Dendritic cell treated with granulocyte-macrophage colony-stimulating factor and Interleukin-4, amounts not matched to agents 40 ng/mL and 50 ng/mL, for 4 days (primary cell): ENCODE results near the gene HLCS.

Source experiments
- H3K27ac Mint-ChIP-seq: one replicate; pipeline ENCODE4 v1.8.0; 2022; ENCODE audit warnings: mild to moderate bottlenecking, mixed read lengths
- H3K27me3 Mint-ChIP-seq: one replicate; pipeline ENCODE4 v1.8.0; 2022; ENCODE audit warnings: mild to moderate bottlenecking, mixed read lengths
- H3K36me3 Mint-ChIP-seq: one replicate; pipeline ENCODE4 v1.8.0; 2022; ENCODE audit warnings: low read depth, mixed read lengths
- H3K4me1 Mint-ChIP-seq: one replicate; pipeline ENCODE4 v1.8.0; 2022; ENCODE audit warnings: low read depth, mixed read lengths
- H3K4me3 Mint-ChIP-seq: one replicate; pipeline ENCODE4 v1.8.0; 2022; ENCODE audit warnings: mild to moderate bottlenecking, moderate library complexity, mixed read lengths
- H3K9me3 Mint-ChIP-seq: one replicate; pipeline ENCODE4 v1.8.0; 2022; ENCODE audit warnings: mixed read lengths
- intact Hi-C: fragments of 100-400 bp; cut with micrococcal nuclease; formaldehyde crosslinking; loops from one replicate; pipeline ENCODE4 v1.15.0; 2022

The HLCS gene

DNA sequence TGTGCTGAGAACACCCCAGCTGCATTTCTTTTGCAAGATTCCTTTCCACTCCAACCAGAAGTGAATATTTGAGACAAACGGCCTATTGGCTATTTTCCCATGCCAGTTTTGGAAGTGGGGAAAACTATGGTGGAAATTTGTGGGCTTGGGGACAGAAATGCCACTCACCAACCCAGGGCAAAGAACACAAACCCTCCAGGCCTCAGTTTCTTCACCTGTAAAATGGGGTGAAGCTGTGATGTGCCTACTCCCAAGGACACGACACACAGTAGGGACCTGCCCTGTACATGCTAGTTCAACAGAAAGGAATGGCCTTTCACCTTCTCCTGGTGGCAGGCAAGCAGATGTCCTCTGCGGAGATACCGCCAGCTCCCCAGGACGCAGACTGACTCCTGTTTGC is 221.0 kb downstream of the HLCS start:
- Mint-ChIP-seq H3K9me3 (no peaks in the 10 kb centered on the region), H3K4me1 (no peaks in the 10 kb centered on the region), H3K36me3 (no peaks in the 10 kb centered on the region), H3K4me3 (no peak overlapping the region), H3K27me3 (peaks cover 77% of the 10 kb centered on the region), H3K27ac (no peak overlapping the region)
- intact Hi-C loops, result loop anchor here (5.0 kb wide), 1 partner anchor 182 kb away; no protein-coding TSS in a partner anchor

DNA sequence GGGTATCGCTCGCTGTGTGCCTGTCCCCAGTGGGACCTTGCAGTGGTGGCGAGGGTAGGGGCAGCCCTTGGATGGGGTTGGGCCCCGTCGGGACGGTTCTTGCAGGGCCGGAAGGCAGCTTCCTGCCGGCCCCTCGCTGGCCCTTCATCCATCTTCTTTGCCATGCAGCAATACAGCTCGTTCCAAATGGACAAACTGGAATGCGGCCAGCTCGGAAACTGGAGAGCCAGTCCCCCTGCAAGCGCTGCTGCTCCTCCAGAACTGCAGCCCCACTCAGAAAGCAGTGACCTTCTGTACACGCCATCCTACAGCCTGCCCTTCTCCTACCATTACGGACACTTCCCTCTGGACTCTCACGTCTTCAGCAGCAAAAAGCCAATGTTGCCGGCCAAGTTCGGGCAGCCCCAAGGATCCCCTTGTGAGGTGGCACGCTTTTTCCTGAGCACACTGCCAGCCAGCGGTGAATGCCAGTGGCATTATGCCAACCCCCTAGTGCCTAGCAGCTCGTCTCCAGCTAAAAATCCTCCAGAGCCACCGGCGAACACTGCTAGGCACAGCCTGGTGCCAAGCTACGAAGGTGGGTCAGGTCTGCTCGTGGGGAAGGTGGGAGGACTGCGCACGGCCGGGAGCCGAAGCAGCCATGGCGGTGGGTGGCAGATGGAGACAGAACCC is 221.8 kb downstream of the HLCS start:
- H3K27me3 Mint-ChIP-seq, result peaks cover 72% of the 10 kb centered on the region
- H3K36me3 Mint-ChIP-seq, result no peaks in the 10 kb centered on the region
- H3K27ac Mint-ChIP-seq, result no peak overlapping the region
- H3K4me3 Mint-ChIP-seq, result no peak overlapping the region
- intact Hi-C loops, result loop anchor here (5.0 kb wide), 1 partner anchor 183 kb away; no protein-coding TSS in a partner anchor
- no peaks in the 10 kb centered on the region for H3K4me1 Mint-ChIP-seq
- H3K9me3 Mint-ChIP-seq, result no peaks in the 10 kb centered on the region

DNA sequence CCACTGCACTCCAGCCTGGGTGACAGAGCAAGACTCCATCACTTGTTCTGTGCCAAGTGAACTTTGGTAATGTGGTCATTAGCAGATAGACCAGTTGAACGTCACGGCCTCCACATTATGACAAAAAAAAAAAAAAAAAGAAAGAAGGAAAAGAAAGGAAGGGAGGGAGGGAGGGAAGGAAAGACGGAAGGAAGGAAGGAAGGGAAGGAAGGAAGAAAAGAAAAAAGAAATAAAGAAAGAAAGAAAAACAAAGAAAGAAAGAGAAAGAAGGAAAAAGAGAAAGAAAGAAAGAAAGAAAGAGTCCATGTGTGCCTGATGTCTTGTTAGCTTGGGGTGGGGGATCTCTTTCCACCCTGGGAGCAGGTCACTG is 222.3 kb downstream of the HLCS start:
- Mint-ChIP-seq H3K9me3 (no peaks in the 10 kb centered on the region), H3K4me1 (no peaks in the 10 kb centered on the region), H3K36me3 (no peaks in the 10 kb centered on the region), H3K27me3 (peaks cover 69% of the 10 kb centered on the region), H3K27ac (no peak overlapping the region), H3K4me3 (no peak overlapping the region)
- intact Hi-C loops, result no loop called here

DNA sequence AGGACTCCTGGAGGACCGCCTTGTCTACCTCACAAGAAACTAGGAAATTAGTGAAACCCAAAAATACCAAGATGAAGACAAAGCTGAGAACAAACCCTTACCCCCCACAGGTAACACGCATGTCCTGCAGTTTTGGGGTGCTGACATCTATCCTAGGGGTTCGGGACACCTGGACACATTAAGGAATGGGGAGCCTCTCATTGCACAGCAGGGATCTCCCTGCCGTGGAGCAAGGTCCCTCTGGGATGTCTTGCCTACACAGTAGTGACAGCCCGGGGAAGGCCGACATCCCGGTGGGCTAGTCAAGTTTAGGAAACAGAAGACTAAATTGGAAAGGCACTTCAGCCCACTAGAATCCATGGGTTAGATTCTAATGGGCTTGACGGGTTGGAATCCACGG is 223.0 kb downstream of the HLCS start:
- H3K4me1 Mint-ChIP-seq, result no peaks in the 10 kb centered on the region
- no peak overlapping the region for H3K27ac Mint-ChIP-seq
- H3K36me3 Mint-ChIP-seq, result no peaks in the 10 kb centered on the region
- H3K9me3 Mint-ChIP-seq, result no peaks in the 10 kb centered on the region
- intact Hi-C loops, result no loop called here
- H3K27me3 Mint-ChIP-seq, result peaks cover 66% of the 10 kb centered on the region
- H3K4me3 Mint-ChIP-seq, result no peak overlapping the region

DNA sequence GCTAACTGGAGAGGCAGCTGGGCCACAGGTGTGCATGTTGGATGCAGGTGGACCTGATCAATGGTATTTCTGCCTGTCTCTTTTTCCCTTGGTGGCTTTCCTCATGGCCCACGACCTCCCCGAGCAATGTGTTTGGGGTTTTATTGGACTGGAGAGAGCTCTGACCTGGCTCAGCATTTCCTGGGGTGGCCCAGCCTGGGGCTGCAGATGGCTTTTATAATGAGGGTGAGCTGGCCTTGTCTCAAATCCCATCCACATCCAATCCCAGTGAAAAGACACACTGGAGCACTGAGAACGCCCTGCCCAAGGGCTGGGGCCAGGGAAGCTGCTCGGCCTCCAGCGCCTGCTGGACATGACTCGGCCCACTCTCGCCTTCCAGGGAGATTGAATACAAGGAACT is 223.5 kb downstream of the HLCS start:
- Mint-ChIP-seq H3K4me3 (no peak overlapping the region), H3K36me3 (no peaks in the 10 kb centered on the region), H3K27me3 (peaks cover 61% of the 10 kb centered on the region), H3K9me3 (no peaks in the 10 kb centered on the region), H3K27ac (no peak overlapping the region), H3K4me1 (no peaks in the 10 kb centered on the region)
- intact Hi-C loops, result no loop called here

DNA sequence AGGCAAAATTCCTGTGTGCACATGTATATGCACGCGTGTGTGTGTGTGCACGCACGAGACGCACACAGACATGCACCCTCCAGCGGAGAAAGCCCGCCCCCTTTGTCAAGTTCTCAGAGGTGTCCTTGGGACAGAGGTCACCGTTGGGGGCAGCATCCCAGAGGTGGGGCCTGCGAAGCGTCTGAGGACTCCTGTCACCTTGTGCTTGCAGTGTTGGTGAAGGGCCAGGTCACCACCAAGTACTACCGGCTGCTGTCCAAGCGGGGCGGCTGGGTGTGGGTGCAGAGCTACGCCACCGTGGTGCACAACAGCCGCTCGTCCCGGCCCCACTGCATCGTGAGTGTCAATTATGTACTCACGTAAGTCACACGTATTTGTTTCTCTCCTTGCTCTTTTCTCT is 225.0 kb downstream of the HLCS start:
- H3K27ac Mint-ChIP-seq, result no peak overlapping the region
- no peaks in the 10 kb centered on the region for H3K36me3 Mint-ChIP-seq
- H3K4me1 Mint-ChIP-seq, result no peaks in the 10 kb centered on the region
- no peak overlapping the region for H3K4me3 Mint-ChIP-seq
- intact Hi-C loops, result no loop called here
- H3K27me3 Mint-ChIP-seq, result peaks cover 53% of the 10 kb centered on the region
- H3K9me3 Mint-ChIP-seq, result no peaks in the 10 kb centered on the region

DNA sequence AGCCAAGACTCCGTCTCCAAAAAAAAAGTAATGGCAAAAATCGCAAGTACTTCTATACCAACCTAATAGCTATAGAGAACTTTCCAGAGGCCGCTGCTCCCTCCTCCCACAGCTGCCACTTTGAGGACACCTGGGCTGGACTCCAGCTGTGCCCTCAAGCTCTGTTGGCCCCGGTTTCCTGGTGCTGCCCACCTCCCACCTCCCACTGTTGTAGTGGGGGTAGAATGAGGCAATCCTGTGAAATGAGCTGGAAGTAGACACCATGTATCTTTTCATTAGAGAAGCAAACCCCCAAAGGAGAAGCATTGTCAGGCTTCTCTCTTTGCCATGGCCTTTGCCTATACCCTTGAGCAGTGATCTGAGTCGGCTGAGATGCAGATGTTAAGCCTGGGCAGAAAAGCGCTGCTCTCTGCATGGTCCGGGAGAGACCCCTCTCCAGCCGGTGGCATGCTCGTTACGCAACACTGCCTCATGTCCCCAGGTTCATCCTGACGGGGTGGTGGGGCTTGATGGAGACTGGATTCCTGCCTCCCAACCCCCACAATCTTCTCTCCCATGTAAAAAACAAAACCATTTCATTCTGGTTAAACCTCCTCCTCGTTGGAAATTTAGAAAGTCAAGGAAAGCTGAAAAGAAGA is 227.9 kb downstream of the HLCS start:
- Mint-ChIP-seq H3K4me3 (no peak overlapping the region), H3K4me1 (no peaks in the 10 kb centered on the region), H3K36me3 (no peaks in the 10 kb centered on the region), H3K9me3 (no peaks in the 10 kb centered on the region), H3K27me3 (peaks cover 28% of the 10 kb centered on the region), H3K27ac (no peak overlapping the region)
- intact Hi-C loops, result no loop called here

DNA sequence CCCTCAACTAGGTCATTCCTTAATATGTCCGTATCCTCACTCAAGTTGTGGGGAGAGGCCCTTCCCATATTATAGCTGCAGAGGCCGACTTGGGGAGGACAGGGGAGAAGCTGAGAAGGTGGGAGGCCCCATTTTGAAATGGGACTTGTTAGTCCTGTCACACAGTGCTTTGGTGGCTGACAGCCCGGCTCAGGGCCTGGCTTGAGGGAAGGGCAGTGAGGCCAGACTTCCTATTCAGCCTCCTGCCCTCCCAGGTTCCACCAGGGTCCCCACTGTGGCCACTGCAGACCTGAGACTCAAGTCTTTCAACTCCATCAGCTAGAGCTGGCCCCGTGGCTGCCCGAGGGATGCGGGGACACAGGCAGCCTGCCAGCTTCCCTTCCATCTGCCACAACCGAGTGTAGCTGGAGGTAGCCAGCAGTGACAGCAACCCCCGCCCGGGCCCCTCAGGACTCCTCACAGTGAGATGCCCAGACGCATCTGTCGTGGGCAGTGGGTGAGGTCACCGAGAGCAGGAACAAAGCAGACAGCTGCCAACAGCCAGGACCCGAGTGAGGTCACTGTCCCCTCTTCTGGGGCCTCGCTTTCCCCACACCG is 230.6 kb downstream of the HLCS start:
- intact Hi-C loops, result no loop called here
- no peak overlapping the region for H3K27ac Mint-ChIP-seq

DNA sequence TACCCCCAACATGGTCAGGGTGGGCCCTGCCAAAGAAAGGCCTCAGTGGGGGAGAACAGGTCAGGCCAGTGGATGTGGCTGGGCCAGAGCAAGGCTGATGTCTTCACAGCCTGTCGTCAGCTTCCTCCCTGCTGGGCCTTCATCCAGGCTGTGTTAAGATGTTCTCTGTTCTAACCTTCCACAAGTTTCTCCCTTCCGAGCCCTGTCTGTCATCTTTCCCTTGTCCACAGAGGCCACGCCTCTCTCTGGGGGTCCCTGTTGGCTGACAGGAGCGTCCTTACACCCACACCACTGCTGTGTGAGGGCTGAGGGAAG is 231.3 kb downstream of the HLCS start:
- no peak overlapping the region for H3K27ac Mint-ChIP-seq
- H3K4me3 Mint-ChIP-seq, result no peak overlapping the region
- no peaks in the 10 kb centered on the region for H3K4me1 Mint-ChIP-seq
- no peaks in the 10 kb centered on the region for H3K36me3 Mint-ChIP-seq
- no peaks in the 10 kb centered on the region for H3K9me3 Mint-ChIP-seq
- peaks cover 17% of the 10 kb centered on the region for H3K27me3 Mint-ChIP-seq
- intact Hi-C loops, result no loop called here

More for the DNA sequence above, 230.6 kb downstream of the HLCS start:
- H3K4me1 Mint-ChIP-seq, result no peaks in the 10 kb centered on the region
- H3K36me3 Mint-ChIP-seq, result no peaks in the 10 kb centered on the region
- H3K9me3 Mint-ChIP-seq, result no peaks in the 10 kb centered on the region
- no peak overlapping the region for H3K4me3 Mint-ChIP-seq
- peaks cover 17% of the 10 kb centered on the region for H3K27me3 Mint-ChIP-seq

DNA sequence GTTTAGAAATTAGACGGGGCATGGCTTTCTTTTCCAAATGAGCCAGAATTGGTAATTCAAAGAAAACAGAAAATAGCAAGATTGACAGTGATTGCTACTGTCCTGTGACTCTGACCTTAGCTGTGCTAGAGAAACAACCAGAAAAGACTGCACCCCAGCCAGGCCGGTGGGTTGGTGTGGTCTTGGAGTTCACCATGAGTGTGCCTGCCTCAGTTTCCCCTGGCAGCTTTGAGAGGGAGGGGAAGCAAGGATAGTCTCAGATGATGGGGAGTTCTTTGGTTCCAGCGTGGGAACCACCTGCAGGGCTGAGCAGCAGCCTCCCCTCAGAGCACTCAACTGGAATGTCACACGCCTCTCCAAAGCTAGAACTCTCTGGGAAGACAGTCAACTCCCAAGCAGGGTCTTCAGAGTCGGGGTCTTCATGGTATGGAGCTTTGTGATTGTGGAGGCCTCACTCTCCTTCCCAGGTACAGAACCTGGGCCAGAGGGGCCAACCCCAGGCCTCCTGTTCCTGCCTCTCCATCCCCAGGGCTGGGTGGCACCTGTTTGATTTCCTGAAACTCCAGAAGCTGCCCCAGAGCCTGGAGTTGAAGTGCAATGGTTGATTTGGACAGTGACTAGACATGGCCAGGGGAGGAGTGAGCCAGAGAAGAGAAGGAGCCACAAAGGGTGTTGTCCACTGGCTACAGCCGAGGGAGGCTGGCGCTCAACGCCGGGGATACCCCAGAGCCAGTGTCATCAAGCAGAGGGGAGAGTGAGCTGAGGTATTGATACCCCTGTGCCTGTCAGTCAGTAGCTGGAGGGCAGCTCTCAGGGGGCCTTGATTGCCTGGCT is 231.9 kb downstream of the HLCS start:
- Mint-ChIP-seq H3K27me3 (peaks cover 14% of the 10 kb centered on the region), H3K36me3 (no peaks in the 10 kb centered on the region), H3K9me3 (no peaks in the 10 kb centered on the region), H3K27ac (no peak overlapping the region), H3K4me3 (no peak overlapping the region), H3K4me1 (no peaks in the 10 kb centered on the region)
- intact Hi-C loops, result no loop called here

DNA sequence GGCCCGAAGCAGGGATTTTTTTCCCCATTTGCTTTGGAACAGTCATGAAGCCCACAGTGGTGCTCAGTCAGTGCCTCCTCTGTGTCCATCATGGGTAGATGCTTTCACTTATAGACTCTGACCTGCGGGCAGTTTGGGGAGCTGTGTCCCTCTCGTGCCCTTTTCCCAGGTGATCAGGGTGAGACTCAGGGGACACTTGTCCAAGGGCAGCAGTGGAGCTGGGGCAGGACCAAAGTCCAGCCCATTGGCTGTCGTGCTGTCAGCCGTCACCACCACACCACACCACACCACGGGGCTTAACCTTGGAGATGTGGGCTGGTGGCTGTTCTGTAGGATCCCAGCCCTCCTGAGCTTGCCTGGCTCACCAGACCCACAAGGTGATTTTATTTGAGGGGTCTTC is 232.6 kb downstream of the HLCS start:
- intact Hi-C loops, result no loop called here
- H3K4me3 Mint-ChIP-seq, result no peak overlapping the region
- no peaks in the 10 kb centered on the region for H3K4me1 Mint-ChIP-seq
- H3K27me3 Mint-ChIP-seq, result peaks cover 13% of the 10 kb centered on the region
- H3K9me3 Mint-ChIP-seq, result no peaks in the 10 kb centered on the region
- no peak overlapping the region for H3K27ac Mint-ChIP-seq
- H3K36me3 Mint-ChIP-seq, result no peaks in the 10 kb centered on the region

DNA sequence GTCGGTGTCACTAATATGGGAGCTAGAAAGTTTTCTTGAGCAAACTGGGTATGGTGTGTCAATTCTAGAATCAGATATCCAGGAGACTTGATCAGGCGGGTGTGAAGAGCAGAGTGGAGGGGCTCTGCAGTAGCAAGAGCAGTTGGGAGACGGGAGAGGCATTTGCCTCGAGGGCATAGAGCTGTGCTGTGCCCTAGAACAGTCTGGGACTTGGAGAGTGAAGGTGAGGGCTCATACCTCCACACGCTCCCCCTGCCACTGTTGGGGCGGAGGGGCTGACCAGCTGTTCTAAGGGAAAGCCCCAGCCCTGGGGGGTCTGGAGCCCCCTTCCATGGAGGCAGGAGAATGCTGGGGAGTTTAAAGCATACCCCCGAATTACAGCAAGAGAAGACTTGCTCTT is 233.7 kb downstream of the HLCS start:
- Mint-ChIP-seq H3K9me3 (no peaks in the 10 kb centered on the region), H3K27me3 (peaks cover 14% of the 10 kb centered on the region), H3K36me3 (no peaks in the 10 kb centered on the region), H3K4me3 (no peak overlapping the region), H3K27ac (no peak overlapping the region), H3K4me1 (no peaks in the 10 kb centered on the region)
- intact Hi-C loops, result no loop called here

DNA sequence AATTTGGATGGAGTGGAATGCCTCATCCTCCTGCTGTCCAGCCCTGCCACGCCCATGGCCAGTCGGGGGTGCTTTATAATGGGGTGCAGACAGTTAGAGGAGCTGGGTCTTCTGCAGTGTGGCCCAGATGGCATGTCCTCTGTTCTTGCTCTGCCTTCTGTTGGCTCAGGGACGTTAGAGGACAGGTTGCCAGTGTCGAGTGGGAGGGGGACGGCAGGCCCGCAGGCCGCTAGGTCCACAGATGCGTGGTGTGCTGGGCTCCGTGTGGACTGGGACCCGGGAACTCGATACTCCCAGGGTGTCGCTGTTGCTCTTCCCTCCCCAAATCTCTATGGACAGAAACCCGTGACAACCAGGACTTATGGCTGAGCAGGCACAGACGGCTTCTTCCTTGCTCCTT is 234.3 kb downstream of the HLCS start:
- Mint-ChIP-seq H3K27ac (no peak overlapping the region), H3K36me3 (no peaks in the 10 kb centered on the region), H3K4me3 (no peak overlapping the region), H3K9me3 (no peaks in the 10 kb centered on the region), H3K27me3 (peaks cover 14% of the 10 kb centered on the region), H3K4me1 (no peaks in the 10 kb centered on the region)
- intact Hi-C loops, result no loop called here
